Right cardiac atrium (tissue), 5 donors: ENCODE data around the gene PHF12. TPM values are rescaled to one million over a fixed set of nuclear protein-coding genes. Genes with fewer than 3 reads are reported as not detected.

Source experiments
- ATAC-seq, 2 donors: fragments of 200-7000 bp; cut with Tn5 transposase; one replicate each; pipeline versions ENCODE4 v1.8.0 to v1.9.1; 2020; ENCODE audit warnings: moderate library complexity in 2 of 2, mild to moderate bottlenecking in 1 of 2
- DNase-seq, 3 donors: peaks; one replicate each; pipeline ENCODE4 v3.0.0-alpha.2; 2020
- H3K27ac ChIP-seq: one replicate; pipeline ENCODE4 v1.5.1; 2013; ENCODE audit warnings: mild to moderate bottlenecking, low read length, control low read depth, moderate library complexity
- H3K27me3 ChIP-seq: one replicate; pipeline ENCODE4 v1.6.1; 2013; ENCODE audit not compliant: control insufficient read depth, insufficient read depth
- H3K4me1 ChIP-seq: one replicate; pipeline ENCODE4 v1.6.1; 2013; ENCODE audit warnings: low read length; ENCODE audit not compliant: control insufficient read depth, insufficient read depth
- H3K4me3 ChIP-seq: one replicate; pipeline ENCODE4 v1.5.1; 2013; ENCODE audit warnings: low read length, control low read depth
- H3K9me3 ChIP-seq: one replicate; pipeline ENCODE4 v1.6.1; 2013; ENCODE audit warnings: low read length; ENCODE audit not compliant: control insufficient read depth
- WGBS: extraction: QIAGEN DNeasy Blood & Tissue Kit; methylation state at CpG from one replicate; pipeline ENCODE4 v1.1.7; 2013; 5-methylcytosine and 5-hydroxymethylcytosine counted together
- intact Hi-C, 4 donors: fragments of 100-400 bp; cut with DNase I; formaldehyde crosslinking; loops; one replicate each; pipeline versions ENCODE4 v1.11.0 to v1.14.0; 2022 to 2023
- long read RNA-seq, 4 donors: library from polyadenylated mRNA; unstranded; transcript quantifications; one replicate each; pipeline ENCODE4 v2.0.0, GENCODE V29; 2020 to 2021
- polyA plus RNA-seq: library from polyadenylated mRNA; stranded (reverse); fragments of 200-250 nt; gene quantifications from one replicate; pipeline ENCODE4 v1.2.3, GENCODE V29; 2013
- total RNA-seq, 4 donors: library from RNA; stranded (reverse); fragmentation: NEBNext Ultra II Directional; extraction: Animal tissue kit (Norgen Biotek cat#: 25700); gene quantifications; one replicate each; pipeline ENCODE4 v1.2.1, GENCODE V29; 2021
- donor health status: healthy with polysubstance abuse.
- donor health status: DM: no; HTN: yes; CAD: no.
- donor health status: DM: no; HTN: no; CAD: no.
- donor health status: DM: no; HTN: yes; CAD: no; lungs with severe emphysema.
- donor health status: DM: yes; HTN: yes; CAD: no.

Gene PHF12
- total RNA-seq (10 to 100 TPM; 20.8 to 25.4 (median 24.2) TPM), polyA plus RNA-seq (10.8 TPM)
- long read RNA-seq, donor 1, full-length matches to known transcripts, result 3 of 18 reads
- long read RNA-seq, donor 1, partial matches to known transcripts, result 14 of 18 reads
- long read RNA-seq, donor 1, other reads (novel, unspliced or antisense), result 1 of 18 reads
- long read RNA-seq, donor 2, partial matches to known transcripts, result 3 of 3 reads
- long read RNA-seq, donor 2, other reads (novel, unspliced or antisense), result 0 of 3 reads
- long read RNA-seq, donor 3, partial matches to known transcripts, result 18 of 22 reads
- long read RNA-seq, donor 3, other reads (novel, unspliced or antisense), result 4 of 22 reads
- long read RNA-seq, donor 4, full-length matches to known transcripts, result 1 of 7 reads
- long read RNA-seq, donor 4, partial matches to known transcripts, result 6 of 7 reads
- long read RNA-seq, donor 4, other reads (novel, unspliced or antisense), result 0 of 7 reads

GRCh38 chr17:28951428-28951990, at the start of gene PHF12:
PHF12 (minus strand) TSS chr17:28951518; CDS start chr17:28950960, 558 bp downstream.
- intact Hi-C loops, result loop anchor here in 1 of 4 donors (5.0 to 10.0 kb wide), 2 partner anchors 224 to 343 kb away; partner anchors contain the start of genes NEK8, NUFIP2 and TLCD1
- WGBS, result under 1% methylated on average over 51 of the region's 51 CpGs
- H3K4me1 ChIP-seq, result no peaks in the 10 kb centered on the region

GRCh38 chr17:29000973-29001372, 49.7 kb upstream of the PHF12 start:
- WGBS, result 86% methylated on average over 5 of the region's 5 CpGs
- ATAC-seq, result no peak
- H3K4me1 ChIP-seq, result peaks cover under 1% of the 10 kb centered on the region

More at GRCh38 chr17:28951428-28951990, at the start of gene PHF12:
- Histone ChIP-seq H3K27me3 (no peaks in the 10 kb centered on the region), H3K4me3 (peak within 1 kb of the TSS; percentile 92), H3K9me3 (no peaks in the 10 kb centered on the region), H3K27ac (peak within 1 kb of the TSS; percentile 99)
- DNase-seq (peak; percentile 100), ATAC-seq (peak; percentile 88 to 90)

GRCh38 chr17:28999206-28999605, 47.9 kb upstream of the PHF12 start:
- WGBS, result 58% methylated on average over 5 of the region's 5 CpGs
- no peaks in the 10 kb centered on the region for H3K27me3 ChIP-seq
- ATAC-seq (no peak), DNase-seq (no peak)
- H3K27ac ChIP-seq, result no peak overlapping the region
- no peaks in the 10 kb centered on the region for H3K4me1 ChIP-seq
- no peak overlapping the region for H3K4me3 ChIP-seq
- H3K9me3 ChIP-seq, result no peaks in the 10 kb centered on the region
- intact Hi-C loops, result no loop called here

More at GRCh38 chr17:29000973-29001372, 49.7 kb upstream of the PHF12 start:
- H3K27me3 ChIP-seq, result no peaks in the 10 kb centered on the region
- no peaks in the 10 kb centered on the region for H3K9me3 ChIP-seq
- H3K4me3 ChIP-seq, result no peak overlapping the region
- no peak for DNase-seq
- intact Hi-C loops, result no loop called here
- no peak overlapping the region for H3K27ac ChIP-seq

GRCh38 chr17:28997806-28998205, 46.5 kb upstream of the PHF12 start:
- peak in 1 of 3 donors; percentile 30 for DNase-seq
- no peak for ATAC-seq
- H3K27me3 ChIP-seq, result no peaks in the 10 kb centered on the region
- no peaks in the 10 kb centered on the region for H3K4me1 ChIP-seq
- intact Hi-C loops, result no loop called here
- no peak overlapping the region for H3K27ac ChIP-seq
- no peak overlapping the region for H3K4me3 ChIP-seq
- no peaks in the 10 kb centered on the region for H3K9me3 ChIP-seq
- 97% methylated on average over 1 of the region's 1 CpG for WGBS

GRCh38 chr17:28996554-28997096, 45.3 kb upstream of the PHF12 start:
- Histone ChIP-seq H3K9me3 (no peaks in the 10 kb centered on the region), H3K4me3 (no peak overlapping the region), H3K4me1 (no peaks in the 10 kb centered on the region), H3K27me3 (no peaks in the 10 kb centered on the region), H3K27ac (no peak overlapping the region)
- intact Hi-C loops, result no loop called here
- ATAC-seq (no peak), DNase-seq (no peak)
- 61% methylated on average over 5 of the region's 5 CpGs for WGBS

GRCh38 chr17:28993645-28994426, 42.5 kb upstream of the PHF12 start:
- no peaks in the 10 kb centered on the region for H3K4me1 ChIP-seq
- H3K27me3 ChIP-seq, result no peaks in the 10 kb centered on the region
- DNase-seq, result no peak
- no peak overlapping the region for H3K27ac ChIP-seq
- H3K4me3 ChIP-seq, result no peak overlapping the region
- H3K9me3 ChIP-seq, result no peaks in the 10 kb centered on the region
- ATAC-seq, result no peak
- intact Hi-C loops, result no loop called here
- WGBS, result 91% methylated on average over 13 of the region's 13 CpGs

- Histone ChIP-seq H3K4me3 (no peak overlapping the region), H3K27me3 (no peaks in the 10 kb centered on the region), H3K9me3 (no peaks in the 10 kb centered on the region), H3K27ac (no peak overlapping the region), H3K4me1 (no peaks in the 10 kb centered on the region)
- ATAC-seq, result no peak
- intact Hi-C loops, result no loop called here
- WGBS, result 73% methylated on average over 11 of the region's 11 CpGs
- no peak for DNase-seq
Observed at GRCh38 chr17:28992625-28993600, 41.6 kb upstream of the PHF12 start.

GRCh38 chr17:28992185-28992584, 40.9 kb upstream of the PHF12 start:
- no peak overlapping the region for H3K4me3 ChIP-seq
- no peaks in the 10 kb centered on the region for H3K4me1 ChIP-seq
- no peak overlapping the region for H3K27ac ChIP-seq
- ATAC-seq (no peak), DNase-seq (no peak)
- no peaks in the 10 kb centered on the region for H3K9me3 ChIP-seq
- intact Hi-C loops, result no loop called here
- H3K27me3 ChIP-seq, result no peaks in the 10 kb centered on the region
- 75% methylated on average over 7 of the region's 7 CpGs for WGBS

GRCh38 chr17:28991779-28992178, 40.5 kb upstream of the PHF12 start:
- Histone ChIP-seq H3K9me3 (no peaks in the 10 kb centered on the region), H3K27ac (no peak overlapping the region), H3K27me3 (no peaks in the 10 kb centered on the region), H3K4me1 (no peaks in the 10 kb centered on the region), H3K4me3 (no peak overlapping the region)
- WGBS, result 73% methylated on average over 8 of the region's 8 CpGs
- intact Hi-C loops, result no loop called here
- ATAC-seq (no peak), DNase-seq (no peak)

GRCh38 chr17:28989028-28989427, 37.7 kb upstream of the PHF12 start:
- Histone ChIP-seq H3K9me3 (no peaks in the 10 kb centered on the region), H3K27ac (no peak overlapping the region), H3K27me3 (no peaks in the 10 kb centered on the region), H3K4me3 (no peak overlapping the region), H3K4me1 (no peaks in the 10 kb centered on the region)
- DNase-seq, result no peak
- intact Hi-C loops, result no loop called here
- no peak for ATAC-seq
